Large intestine (tissue), 3 donors: ENCODE results near the gene DNAJC27. TPM values are rescaled to one million over a fixed set of nuclear protein-coding genes. Genes with fewer than 3 reads are reported as not detected.

Experiments used
- DNase-seq, 2 donors: peaks; one replicate each; pipeline versions ENCODE4 v3.0.0 to v3.0.0-alpha.2; 2013
- H3K27ac ChIP-seq: one replicate; pipeline ENCODE4 v1.5.1; 2013; ENCODE audit warnings: low read length
- H3K27me3 ChIP-seq: 2 replicates; pipeline ENCODE4 v1.6.1; 2013; ENCODE audit warnings: low read length; ENCODE audit not compliant: control insufficient read depth, insufficient read depth
- H3K36me3 ChIP-seq: 2 replicates; pipeline ENCODE4 v1.6.1; 2013; ENCODE audit warnings: low read length; ENCODE audit not compliant: control insufficient read depth, insufficient read depth
- H3K4me1 ChIP-seq: one replicate; pipeline ENCODE4 v1.6.1; 2013; ENCODE audit warnings: low read length; ENCODE audit not compliant: control insufficient read depth, insufficient read depth
- H3K4me3 ChIP-seq: one replicate; pipeline ENCODE4 v1.5.1; 2013; ENCODE audit warnings: low read length
- H3K9me3 ChIP-seq: one replicate; pipeline ENCODE4 v1.6.1; 2013; ENCODE audit warnings: mild to moderate bottlenecking, low read depth, low read length, moderate library complexity; ENCODE audit not compliant: control insufficient read depth
- WGBS: methylation state at CpG from one replicate; pipeline ENCODE4 v1.1.5; 2013; ENCODE audit warnings: low lambda C conversion rate; ENCODE audit not compliant: insufficient coverage; 5-methylcytosine and 5-hydroxymethylcytosine counted together
- polyA plus RNA-seq: library from polyadenylated mRNA; unstranded; fragments of 120-200 nt; gene quantifications from one replicate; pipeline ENCODE4 v1.2.1, GENCODE V29; 2013

The DNAJC27 gene
- polyA plus RNA-seq, 1 donor, result 6.5 TPM

DNA sequence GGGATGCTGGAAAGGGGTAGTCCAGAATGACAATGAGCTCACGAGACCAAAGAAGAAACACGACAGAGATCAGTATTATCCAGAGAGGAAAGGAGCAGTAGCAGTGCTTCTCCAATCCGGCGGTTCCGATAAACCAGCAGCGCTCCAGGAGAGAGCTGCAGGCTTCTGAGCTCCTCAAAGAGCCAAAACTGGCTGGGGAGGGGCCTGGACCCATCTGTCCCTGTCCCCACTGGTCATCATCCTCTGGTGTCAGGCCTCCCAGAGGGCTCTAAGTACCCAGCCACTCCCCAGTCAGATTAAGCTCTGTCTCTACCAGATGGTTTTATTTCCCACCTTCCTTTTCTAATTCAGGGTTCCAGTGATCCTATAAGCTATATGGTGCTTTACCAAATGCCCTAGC lies 23.2 kb downstream of the DNAJC27 start:
- peaks cover 39% of the 10 kb centered on the region for H3K36me3 ChIP-seq
- no peaks in the 10 kb centered on the region for H3K27me3 ChIP-seq
- WGBS, result no CpG with 5 or more reads among the region's 6 CpGs
- DNase-seq, result no peak
- no peak overlapping the region for H3K27ac ChIP-seq
- no peaks in the 10 kb centered on the region for H3K9me3 ChIP-seq
- no peak overlapping the region for H3K4me3 ChIP-seq
- H3K4me1 ChIP-seq, result no peaks in the 10 kb centered on the region

- no peak for DNase-seq
- Histone ChIP-seq H3K4me1 (no peaks in the 10 kb centered on the region), H3K27me3 (no peaks in the 10 kb centered on the region), H3K4me3 (no peak overlapping the region), H3K9me3 (no peaks in the 10 kb centered on the region), H3K36me3 (peaks cover 36% of the 10 kb centered on the region), H3K27ac (no peak overlapping the region)
- 88% methylated on average over 1 of the region's 3 CpGs for WGBS
Measured at GRCh38 chr2:24947561-24948157, 24.1 kb downstream of the DNAJC27 start.

DNA sequence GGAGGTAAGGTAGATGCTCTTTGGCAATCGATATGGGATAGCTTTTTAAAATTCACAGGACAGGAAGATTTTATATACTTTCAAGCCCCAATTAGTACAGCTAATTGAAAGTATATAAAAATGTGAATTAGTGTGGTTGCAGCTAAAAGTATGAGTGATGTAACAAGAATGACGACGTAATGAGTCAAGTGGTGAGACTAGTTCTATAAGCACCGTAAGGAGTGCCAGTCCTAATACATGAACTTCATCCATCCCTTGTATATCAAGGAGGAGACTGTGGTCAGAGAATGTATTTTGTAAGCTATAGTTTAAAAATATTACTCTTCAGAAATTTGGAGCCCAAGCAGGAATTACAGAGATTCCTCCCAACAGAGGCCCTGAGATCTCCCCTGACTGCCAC lies 25.8 kb downstream of the DNAJC27 start:
- no peaks in the 10 kb centered on the region for H3K27me3 ChIP-seq
- H3K4me1 ChIP-seq, result no peaks in the 10 kb centered on the region
- no peak for DNase-seq
- H3K9me3 ChIP-seq, result no peaks in the 10 kb centered on the region
- H3K4me3 ChIP-seq, result no peak overlapping the region
- WGBS, result 100% methylated on average over 1 of the region's 4 CpGs
- peaks cover 31% of the 10 kb centered on the region for H3K36me3 ChIP-seq
- H3K27ac ChIP-seq, result no peak overlapping the region

DNA sequence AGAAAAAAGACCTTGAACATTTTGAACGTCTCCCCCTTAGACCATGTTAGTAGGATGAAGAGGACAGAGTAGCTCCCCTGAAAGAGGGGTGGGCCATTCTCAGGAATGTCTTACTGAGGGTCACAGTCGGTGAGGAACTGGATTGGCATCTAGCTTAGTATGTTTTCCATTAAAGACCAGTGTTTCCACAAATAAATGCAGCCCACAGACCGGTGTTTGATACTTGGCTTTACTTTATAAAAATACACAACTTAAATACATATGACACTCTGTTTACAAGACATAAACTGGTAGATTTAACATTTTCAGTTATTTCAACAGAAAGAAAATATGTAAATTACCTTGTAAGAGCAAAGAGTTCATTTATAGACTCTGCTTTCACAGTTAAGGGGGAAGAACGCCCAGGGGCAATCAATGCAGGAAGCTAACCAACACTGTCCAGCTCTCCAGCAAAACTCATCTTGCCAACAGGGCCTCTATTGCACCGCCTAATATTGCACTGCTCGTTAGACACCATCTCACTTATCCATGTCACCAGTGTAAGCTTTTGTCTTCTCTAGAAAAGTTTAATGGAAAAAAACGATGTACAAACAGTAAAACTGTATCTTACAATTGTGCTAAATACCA lies 28.2 kb downstream of the DNAJC27 start:
- Histone ChIP-seq H3K27me3 (no peaks in the 10 kb centered on the region), H3K36me3 (peaks cover 22% of the 10 kb centered on the region), H3K4me3 (no peak overlapping the region), H3K27ac (no peak overlapping the region), H3K4me1 (no peaks in the 10 kb centered on the region), H3K9me3 (no peaks in the 10 kb centered on the region)
- WGBS, result 100% methylated on average over 2 of the region's 7 CpGs
- no peak for DNase-seq

- no peak for DNase-seq
- Histone ChIP-seq H3K36me3 (no peaks in the 10 kb centered on the region), H3K9me3 (no peaks in the 10 kb centered on the region), H3K4me1 (no peaks in the 10 kb centered on the region), H3K27me3 (no peaks in the 10 kb centered on the region), H3K27ac (no peak overlapping the region), H3K4me3 (no peak overlapping the region)
- no CpG with 5 or more reads among the region's 6 CpGs for WGBS
Measured at GRCh38 chr2:24939353-24939752, 32.4 kb downstream of the DNAJC27 start.

DNA sequence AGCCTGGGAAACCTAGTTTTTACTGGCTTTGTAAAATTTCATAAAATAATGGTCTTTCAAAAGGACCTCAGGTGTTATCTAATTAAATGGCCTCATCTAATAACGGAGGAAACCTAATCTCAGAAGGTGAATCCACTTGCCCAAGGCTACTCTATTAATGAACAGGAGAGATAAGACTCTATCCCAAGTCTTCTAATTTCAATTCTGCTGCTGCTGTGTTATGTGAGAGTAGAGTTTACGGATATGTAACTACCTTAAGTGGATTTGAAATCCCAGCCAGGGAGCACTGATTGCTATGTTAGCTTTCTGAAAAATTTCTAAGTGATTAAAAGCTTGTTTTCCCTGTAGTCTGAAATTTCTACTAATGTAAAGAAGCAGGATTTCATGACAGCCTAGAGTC lies 34.5 kb downstream of the DNAJC27 start:
- Histone ChIP-seq H3K27me3 (no peaks in the 10 kb centered on the region), H3K4me3 (no peak overlapping the region), H3K36me3 (no peaks in the 10 kb centered on the region), H3K9me3 (no peaks in the 10 kb centered on the region), H3K4me1 (no peaks in the 10 kb centered on the region), H3K27ac (no peak overlapping the region)
- DNase-seq, result no peak
- no CpG with 5 or more reads among the region's 2 CpGs for WGBS

- no peaks in the 10 kb centered on the region for H3K27me3 ChIP-seq
- H3K9me3 ChIP-seq, result no peaks in the 10 kb centered on the region
- no peak for DNase-seq
- WGBS, result no CpG with 5 or more reads among the region's 5 CpGs
- no peaks in the 10 kb centered on the region for H3K36me3 ChIP-seq
- no peak overlapping the region for H3K4me3 ChIP-seq
- H3K4me1 ChIP-seq, result no peaks in the 10 kb centered on the region
- no peak overlapping the region for H3K27ac ChIP-seq
Measured at GRCh38 chr2:24935145-24935544, 36.6 kb downstream of the DNAJC27 start.

GRCh38 chr2:24932715-24933114 lies 39.0 kb downstream of the DNAJC27 start:
- WGBS, result no CpG with 5 or more reads among the region's 5 CpGs
- Histone ChIP-seq H3K4me1 (no peaks in the 10 kb centered on the region), H3K36me3 (no peaks in the 10 kb centered on the region), H3K27me3 (no peaks in the 10 kb centered on the region), H3K9me3 (no peaks in the 10 kb centered on the region), H3K4me3 (no peak overlapping the region), H3K27ac (no peak overlapping the region)
- no peak for DNase-seq

GRCh38 chr2:24930768-24931167 lies 41.0 kb downstream of the DNAJC27 start:
- Histone ChIP-seq H3K4me3 (no peak overlapping the region), H3K27ac (no peak overlapping the region), H3K9me3 (no peaks in the 10 kb centered on the region), H3K36me3 (no peaks in the 10 kb centered on the region), H3K4me1 (peaks cover 5% of the 10 kb centered on the region), H3K27me3 (peaks cover 4% of the 10 kb centered on the region)
- no CpG with 5 or more reads among the region's 6 CpGs for WGBS
- no peak for DNase-seq

- H3K4me3 ChIP-seq, result no peak overlapping the region
- H3K27ac ChIP-seq, result no peak overlapping the region
- H3K4me1 ChIP-seq, result peaks cover 5% of the 10 kb centered on the region
- no peak for DNase-seq
- peaks cover 8% of the 10 kb centered on the region for H3K27me3 ChIP-seq
- no peaks in the 10 kb centered on the region for H3K36me3 ChIP-seq
- WGBS, result 100% methylated on average over 2 of the region's 3 CpGs
- H3K9me3 ChIP-seq, result no peaks in the 10 kb centered on the region
Measured at GRCh38 chr2:24929230-24929629, 42.5 kb downstream of the DNAJC27 start.

- peaks cover 5% of the 10 kb centered on the region for H3K4me1 ChIP-seq
- H3K27ac ChIP-seq, result no peak overlapping the region
- peaks cover 9% of the 10 kb centered on the region for H3K27me3 ChIP-seq
- H3K4me3 ChIP-seq, result no peak overlapping the region
- no peaks in the 10 kb centered on the region for H3K9me3 ChIP-seq
- DNase-seq, result no peak
- H3K36me3 ChIP-seq, result no peaks in the 10 kb centered on the region
Measured at GRCh38 chr2:24928036-24928435, 43.7 kb downstream of the DNAJC27 start.
